ENCODE measurements around the gene PRR5L.

GRCh38 chr11:36419791-36420424 lies 123.8 kb downstream of the PRR5L start:
- no peak for TF ChIP-seq CTCF (IDR thresholded peaks at IDR 0.05; ENCODE audit: insufficient read depth, low read length, poor library complexity, severe bottlenecking)
- no peak for TF ChIP-seq EZH2phosphoT487 (conservative IDR thresholded peaks at IDR 0.05; ENCODE audit: low read length)

Data from SU-DHL-6 (cell line).